Measurements from ENCODE around the gene ART5.

The ART5 gene, protein sequence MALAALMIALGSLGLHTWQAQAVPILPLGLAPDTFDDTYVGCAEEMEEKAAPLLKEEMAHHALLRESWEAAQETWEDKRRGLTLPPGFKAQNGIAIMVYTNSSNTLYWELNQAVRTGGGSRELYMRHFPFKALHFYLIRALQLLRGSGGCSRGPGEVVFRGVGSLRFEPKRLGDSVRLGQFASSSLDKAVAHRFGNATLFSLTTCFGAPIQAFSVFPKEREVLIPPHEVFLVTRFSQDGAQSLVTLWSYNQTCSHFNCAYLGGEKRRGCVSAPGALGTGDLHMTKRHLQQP

DNA sequence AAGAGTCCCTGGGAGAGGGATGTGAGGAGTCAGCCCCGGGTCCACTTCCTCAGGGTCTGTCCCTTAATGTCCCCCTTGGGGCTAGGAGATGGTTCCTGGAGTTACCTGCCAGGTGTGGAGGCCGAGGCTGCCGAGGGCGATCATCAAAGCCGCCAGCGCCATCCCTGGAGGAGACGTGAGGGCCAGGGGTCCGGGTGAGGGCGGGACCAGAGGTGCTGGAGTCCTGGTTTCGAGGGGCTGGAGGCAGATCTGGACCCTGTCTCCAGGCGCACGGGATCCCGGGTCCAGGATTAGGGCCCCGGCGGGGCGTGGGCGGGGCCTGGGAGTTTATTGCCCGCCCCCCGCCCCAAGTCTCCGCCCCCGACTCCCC is at the start of gene ART5:
TSS of gene ART5 (minus strand) at position 292 of the 370 bp plus-strand sequence. CDS start at position 162, 130 bp downstream.
- DNase-seq = no peak

DNA sequence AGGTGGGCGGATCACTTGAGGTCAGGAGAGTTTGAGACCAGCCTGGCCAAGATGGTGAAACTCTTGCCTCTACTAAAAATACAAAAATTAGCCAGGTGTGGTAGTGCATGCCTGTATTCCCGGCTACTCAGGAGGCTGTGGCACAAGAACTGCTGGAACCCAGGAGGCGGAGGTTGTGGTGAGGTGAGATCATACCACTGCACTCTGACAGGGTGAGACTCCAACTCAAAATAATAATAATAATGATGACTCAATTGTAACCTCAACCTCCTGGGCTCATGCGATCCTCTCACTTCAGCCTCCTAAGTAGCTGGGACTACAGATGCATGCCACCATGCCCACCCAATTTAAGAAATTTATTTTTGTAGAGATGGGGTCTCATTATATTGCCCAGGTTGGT is 45.0 kb upstream of the ART5 start:
- no peak for DNase-seq

DNA sequence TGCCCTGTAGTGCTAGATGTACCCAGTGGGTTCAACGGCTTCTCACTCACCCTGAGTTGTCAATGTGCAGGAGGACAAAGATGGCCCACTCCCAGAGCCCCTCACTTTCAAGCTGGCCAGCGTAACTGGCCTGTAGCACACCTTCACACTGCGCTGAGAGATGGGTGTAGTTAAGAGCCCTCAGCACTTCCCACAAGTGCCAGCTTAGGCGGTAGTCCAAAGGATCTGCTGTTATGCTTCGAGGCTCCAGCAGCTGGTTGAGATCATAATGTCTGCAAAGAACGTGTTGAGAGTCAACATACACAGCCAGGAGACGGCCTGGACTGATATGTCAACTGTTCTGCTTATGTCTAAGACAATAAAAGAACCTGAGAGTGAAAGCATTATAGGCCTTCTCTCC is 44.1 kb upstream of the ART5 start:
- no peak for DNase-seq

DNA sequence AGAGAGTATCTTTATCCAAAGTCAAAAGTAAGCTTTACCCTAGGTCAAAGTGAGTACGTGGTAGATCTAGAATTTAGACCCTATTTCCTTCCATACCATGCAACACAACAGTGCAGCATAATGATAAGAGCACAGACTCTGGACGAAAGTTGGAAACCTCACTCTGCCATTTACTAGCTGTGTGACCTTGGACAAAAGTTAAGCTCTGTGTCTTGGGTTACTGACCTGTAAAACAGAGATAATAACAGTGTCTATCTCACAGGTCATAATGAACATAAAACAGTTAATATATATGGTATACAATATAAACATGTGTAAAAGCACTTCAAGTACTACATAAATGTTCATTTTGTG is 43.0 kb upstream of the ART5 start:
- no peak for DNase-seq

DNA sequence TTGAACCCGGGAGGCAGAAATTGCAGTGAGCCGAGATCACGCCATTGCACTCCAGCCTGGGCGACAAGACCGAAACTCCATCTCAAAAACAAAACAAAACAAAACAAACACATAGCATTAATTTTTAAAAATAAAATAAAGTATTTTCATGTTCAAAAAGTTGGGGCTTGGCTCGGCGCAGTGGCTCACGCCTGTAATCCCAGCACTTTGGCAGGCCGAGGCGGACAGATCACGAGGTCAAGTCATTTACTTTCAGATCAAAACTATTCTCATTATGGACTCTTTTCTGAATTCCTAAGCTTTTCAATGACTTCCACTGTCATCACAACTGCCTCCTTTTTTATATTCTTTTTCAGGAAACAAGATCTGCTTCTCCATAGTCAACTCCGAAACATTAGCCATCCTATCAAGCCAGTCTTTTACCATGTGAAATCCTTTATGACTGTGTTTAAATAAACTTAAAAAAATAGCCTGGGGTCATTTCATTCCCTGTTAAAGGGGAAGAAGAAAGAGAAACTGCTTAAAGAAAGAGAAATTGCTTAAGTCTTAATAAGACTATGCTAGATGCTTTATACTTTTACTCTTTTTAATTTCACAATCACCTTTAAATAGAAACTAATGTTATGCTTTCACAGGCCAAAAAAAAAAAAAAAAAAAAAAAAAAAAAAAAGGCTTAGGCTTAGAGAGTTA is 42.5 kb upstream of the ART5 start:
- no peak for DNase-seq

DNA sequence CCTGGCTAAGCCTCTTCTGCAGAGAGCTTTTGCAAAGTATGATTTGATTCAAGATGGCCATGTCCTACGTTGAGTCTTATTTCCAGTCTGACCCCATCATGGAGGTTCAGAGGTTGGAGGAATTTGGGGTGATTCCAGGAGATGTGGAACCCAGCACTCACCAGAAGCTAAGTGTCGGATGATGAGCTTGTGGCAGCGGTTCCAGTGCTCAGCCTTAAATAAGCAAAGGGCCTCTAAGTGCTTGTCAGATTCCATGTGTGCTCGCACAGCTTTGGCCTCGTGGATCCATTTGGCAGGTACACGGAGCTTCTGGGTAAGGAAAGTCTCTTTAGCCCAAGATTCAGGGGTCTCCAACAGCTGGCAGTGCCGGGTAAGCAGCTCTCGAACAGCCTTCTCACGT is 41.2 kb upstream of the ART5 start:
- DNase-seq = no peak

DNA sequence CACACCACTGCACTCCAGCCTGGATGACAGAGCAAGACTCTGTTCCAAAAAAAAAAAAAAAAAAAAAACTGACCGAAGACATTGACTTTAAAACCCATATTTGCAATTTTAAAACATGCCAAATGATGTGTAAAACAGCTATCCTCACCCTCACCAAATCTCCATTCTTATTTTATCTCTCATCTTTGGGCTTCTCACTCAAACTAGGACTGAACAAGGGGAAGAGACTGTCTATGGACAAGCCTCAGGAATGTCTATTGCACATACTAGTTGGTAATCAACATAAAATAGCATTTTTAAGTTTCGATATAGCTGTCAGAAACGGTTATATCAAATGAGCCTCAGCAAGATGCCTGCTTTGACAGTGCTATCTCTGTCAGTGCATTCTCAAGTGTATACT is 37.3 kb upstream of the ART5 start:
- DNase-seq = no peak

DNA sequence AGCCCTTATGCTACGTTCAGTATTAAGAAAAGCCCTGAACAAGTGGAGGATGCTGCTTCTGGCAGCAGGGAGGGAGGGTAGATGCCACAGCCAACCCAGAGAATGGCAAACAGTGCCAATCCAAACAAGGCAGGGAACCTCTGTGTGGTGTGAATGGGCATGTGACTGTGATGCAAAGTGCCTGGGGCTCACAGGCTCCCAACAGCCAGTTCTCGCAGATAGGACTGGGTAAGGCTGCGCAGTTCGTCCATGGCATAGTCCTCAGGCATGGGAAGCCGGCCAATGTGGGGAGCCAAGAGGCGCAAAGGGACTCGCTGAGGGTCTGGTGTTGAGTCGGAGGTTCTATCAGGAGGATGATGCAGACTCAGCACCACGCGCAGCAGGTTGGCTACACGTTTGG is 34.2 kb upstream of the ART5 start:
- DNase-seq = no peak

DNA sequence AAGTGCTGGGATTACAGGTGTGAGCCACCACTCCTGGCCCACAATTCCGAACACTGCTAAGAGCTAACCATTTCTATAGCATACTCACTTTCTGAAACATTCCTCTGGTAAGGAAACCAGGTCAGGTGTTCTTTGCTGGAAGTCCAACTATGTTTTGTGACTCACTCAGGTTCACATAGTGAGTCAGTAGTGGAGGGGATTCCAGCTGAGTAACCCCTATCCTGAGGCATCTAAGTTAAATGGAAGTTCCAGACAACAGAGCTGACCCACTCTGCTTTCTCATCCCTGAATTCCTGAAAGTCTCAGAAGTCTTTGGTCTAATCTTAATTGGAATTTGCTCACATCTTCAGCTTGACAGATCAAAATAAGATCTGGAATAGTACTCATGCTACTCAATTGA is 32.4 kb upstream of the ART5 start:
- DNase-seq = no peak

DNA sequence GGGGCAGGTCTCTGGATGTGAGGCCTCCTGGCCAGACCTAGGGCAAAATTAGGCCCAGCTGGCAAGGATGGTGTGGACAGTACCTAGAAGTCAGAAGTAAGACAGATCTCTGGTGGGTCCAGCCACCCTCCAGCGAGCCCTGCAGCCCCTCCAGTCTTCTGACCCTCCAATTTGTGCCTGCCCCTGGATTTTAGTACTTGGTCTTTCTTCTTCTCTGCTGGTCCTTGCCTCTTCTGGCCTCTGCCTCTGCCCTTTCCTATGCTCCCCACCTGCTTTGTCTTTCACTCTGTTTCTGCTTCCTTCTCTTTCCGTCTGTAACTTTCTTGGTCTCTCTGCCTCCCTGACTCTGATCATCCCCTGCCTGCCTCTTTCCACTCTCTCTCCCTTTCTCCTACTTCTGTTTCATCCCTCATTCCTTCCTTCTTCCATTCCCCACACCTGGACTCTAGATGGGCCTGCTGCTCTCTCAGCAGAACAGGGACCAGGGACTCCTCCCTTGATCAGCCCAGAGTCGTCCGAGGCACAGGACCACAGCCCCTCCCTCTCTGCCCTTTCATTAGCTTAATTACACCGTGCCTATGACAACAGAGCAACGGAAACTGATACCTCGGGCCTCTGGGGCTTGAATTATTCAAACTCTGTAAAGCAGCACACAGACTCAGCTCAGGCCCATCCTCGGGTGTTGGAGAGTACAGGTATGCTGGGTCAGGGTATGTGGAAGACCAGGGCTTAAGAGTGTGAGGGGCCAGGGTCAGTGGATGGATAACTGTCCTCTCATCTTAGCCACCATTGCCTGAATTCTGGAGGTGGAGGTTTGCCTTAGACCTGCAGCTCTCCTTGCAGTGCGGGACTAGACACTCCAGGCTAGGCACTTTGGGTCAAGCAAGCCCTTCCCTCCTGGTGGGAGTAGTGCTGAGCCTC is 29.8 kb upstream of the ART5 start, which contains the start of gene CHRNA10:
TSS of gene CHRNA10 (minus strand) at position 51 of the 921 bp plus-strand sequence. CDS start 72 bp downstream, outside the sequence.
- no peak for DNase-seq

DNA sequence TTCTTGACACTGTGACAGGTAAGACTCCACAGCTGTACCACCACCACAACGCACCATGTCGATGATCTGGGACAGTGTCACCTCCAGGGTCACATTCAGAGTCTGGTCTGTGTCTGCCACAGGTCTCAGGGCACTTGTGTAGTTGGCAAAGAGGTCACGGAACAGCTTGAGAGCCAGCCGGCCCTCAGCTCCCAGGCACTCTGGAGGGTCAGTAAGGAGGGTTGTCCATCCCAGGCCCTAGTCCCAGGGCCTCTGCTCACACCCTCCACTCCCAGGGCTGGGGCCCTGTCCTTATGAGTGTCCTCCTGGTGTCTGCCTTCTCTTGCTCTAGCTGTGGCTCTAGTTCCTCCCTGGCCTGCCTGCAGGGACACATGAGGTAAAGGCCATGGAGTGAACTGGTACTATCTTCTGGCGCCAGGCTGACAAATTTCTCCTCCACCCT is 28.0 kb upstream of the ART5 start:
- no peak for DNase-seq

DNA sequence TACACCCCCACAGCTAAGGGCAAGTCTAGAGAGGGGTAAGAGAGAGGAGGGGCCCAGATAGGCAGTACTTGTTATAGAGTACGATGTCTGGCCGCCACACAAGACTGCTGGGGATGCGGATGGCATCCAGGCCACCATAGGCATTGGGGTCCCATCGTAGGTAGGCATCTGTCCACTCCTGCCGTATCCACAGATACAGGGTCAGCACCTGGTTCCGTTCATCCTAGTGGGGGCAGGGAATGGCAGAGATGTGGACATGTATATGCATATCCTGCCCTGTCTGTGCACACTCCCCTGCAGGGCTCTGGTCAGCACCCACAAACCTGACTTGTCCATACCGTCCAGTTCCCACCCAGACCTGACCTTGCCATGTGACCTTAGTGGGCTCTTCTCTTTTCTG is 27.3 kb upstream of the ART5 start:
- DNase-seq = no peak

DNA sequence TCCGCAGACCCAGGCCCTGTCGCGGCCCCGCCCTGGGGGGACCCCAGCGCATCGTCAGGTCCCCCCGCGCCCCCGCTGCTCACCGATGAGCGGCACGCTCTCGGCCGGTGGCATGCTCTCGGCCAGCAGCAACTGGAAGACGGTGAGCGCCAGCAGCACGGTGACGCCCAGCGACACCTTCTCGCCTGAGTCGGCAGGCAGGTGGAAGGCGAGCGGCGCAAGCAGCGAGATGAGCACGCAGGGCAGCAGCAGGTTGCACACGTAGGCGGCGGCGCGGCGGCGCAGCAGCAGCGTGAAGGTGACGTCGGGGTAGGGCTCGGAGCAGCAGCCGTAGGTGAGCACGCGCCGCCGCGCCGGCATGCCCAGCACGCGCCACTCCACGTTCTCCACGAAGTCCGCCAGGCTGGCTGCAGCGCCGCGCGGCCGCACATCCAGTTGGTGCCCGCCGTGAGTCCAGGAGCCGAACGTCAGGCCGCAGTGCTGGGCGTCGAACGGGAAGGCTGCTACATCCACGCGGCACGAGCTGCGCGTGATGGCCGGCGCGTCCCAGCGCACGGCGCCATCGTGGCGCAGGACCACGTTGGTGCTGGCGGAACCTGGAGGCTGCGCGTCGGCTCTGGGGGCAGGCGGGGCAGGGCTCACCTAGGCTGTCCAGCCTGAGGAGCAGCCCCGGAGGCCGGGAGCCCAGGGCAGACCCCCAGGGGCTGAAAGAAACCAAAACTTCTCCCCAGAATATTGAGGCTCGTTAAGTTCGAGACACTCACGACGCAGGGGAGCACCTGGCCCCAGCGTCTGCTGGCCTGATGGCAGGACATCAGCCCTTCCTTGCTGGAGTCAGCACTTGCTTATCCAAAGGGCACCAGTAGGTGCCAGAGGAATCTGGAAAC is 25.6 kb upstream of the ART5 start:
- no peak for DNase-seq

DNA sequence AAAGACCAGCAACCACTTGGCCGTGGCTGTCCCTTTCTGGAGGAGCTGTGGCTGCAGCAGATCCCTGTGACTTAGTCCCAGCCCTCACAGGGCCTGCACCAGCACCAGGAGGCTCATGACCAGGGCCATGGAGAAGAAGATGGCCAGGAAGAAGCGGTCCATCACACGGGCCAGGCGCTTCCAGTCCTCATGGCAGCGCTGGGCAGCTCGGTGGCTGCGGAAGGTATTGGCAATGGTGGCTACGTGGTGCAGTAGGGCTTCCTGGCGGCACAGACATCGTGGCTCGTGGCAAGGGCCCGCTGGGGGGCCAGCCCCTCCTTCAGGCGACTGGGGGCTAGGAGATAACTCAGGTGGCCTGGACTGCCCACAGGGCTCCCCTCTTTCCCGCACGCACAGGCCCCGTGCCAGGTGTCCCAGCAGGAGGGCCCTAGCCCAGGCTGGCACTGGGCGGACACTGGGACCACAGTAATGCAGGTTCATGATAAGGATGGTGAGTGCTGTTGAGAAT is 24.3 kb upstream of the ART5 start:
- no peak for DNase-seq

DNA sequence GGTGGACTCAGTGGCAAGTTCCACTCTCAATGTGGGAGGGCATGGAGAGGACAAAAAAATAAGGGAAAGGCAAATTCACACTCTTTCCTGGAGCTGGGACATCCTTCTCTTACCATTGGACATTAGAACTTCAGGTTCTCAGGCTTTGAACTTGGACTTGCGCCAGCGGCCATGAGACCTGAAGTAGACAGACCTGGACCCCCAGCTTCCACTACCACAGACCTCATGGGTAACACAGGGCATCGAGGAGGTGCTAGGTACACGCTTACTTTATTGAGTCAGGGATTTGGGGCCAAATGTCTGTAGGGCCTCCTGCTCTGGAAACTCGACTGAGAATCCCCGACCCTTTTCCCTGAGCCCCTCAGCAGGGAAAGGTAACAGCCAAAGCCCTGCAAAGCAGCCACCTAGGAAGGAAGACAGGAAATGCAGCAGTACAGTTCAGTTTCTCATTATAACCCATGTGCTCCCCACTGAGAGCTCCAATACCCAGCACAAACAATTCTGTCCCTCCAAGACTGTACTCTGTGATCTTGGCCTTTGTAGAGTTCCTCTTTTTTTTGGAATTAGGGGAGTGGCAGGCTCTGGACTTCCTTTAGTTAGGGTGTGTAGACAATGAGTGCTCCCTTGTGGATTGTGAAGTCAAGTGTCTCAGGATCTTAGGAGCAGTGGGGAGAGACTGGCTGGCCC is 23.7 kb upstream of the ART5 start:
- DNase-seq = no peak

DNA sequence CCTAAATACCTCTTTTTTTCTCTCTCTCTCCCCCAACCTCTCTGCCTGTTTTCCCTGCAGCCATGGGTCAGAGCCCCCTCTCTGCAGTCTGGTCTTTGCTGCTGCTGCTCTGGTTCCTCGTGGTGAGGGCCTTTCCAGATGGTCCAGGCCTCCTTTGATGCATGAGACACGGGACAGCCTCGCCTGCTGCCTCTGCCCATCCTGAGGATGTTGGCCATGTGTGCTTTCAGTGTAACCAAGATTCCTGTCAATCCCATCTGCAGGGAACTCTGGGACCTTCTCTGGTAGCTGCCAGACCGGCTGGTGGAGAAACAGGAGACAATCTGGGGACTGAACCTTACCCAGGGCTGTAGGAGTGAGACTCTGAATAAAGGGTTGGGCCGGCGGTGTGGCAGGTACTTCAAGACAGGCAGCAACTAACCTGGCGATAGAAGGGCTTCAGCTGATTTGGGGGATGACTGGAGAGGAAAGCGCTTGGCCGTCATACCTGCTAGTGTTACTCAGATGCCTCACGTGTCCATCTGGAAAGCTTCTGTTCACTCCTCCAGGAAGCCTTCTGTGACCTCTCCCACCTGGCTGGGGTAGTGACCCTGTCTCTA is 22.3 kb upstream of the ART5 start:
- no peak for DNase-seq

DNA sequence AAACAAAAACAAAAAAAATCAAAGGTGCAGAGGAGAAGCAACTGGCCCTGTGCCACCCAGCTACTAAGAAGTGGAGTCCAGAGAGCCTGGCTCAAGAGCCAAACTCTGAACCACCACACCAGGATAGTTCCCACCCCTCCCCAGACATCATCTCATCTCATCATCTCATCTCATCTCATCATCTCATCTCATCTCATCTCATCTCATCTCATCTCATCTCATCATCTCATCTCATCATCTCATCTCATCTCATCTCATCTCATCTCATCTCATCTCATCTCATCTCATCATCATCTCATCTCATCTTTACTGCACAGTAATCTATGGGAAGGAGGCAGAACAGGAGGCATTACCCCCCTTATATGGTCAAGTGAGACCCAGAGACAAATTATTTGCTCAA is 21.1 kb upstream of the ART5 start:
- no peak for DNase-seq

DNA sequence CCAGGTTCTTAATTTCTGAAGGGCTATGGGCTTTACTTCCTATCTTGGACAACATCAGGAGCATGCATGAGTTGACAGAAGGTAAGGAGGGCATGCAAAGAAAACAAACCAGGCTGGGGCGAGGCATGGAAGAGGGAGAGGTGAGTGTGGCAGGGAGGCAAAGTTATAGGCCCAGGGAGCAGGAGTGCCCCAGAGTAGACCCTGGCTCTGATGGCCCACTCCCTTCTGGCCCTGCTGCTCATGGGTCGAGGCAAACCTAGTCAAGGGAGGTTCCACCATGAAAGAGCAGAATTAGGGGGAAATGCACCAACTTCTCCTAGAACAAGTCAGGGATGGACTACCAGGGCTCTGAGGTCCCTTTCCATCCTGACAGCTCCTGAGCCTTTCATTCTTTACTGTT is 19.2 kb upstream of the ART5 start:
- DNase-seq = no peak

DNA sequence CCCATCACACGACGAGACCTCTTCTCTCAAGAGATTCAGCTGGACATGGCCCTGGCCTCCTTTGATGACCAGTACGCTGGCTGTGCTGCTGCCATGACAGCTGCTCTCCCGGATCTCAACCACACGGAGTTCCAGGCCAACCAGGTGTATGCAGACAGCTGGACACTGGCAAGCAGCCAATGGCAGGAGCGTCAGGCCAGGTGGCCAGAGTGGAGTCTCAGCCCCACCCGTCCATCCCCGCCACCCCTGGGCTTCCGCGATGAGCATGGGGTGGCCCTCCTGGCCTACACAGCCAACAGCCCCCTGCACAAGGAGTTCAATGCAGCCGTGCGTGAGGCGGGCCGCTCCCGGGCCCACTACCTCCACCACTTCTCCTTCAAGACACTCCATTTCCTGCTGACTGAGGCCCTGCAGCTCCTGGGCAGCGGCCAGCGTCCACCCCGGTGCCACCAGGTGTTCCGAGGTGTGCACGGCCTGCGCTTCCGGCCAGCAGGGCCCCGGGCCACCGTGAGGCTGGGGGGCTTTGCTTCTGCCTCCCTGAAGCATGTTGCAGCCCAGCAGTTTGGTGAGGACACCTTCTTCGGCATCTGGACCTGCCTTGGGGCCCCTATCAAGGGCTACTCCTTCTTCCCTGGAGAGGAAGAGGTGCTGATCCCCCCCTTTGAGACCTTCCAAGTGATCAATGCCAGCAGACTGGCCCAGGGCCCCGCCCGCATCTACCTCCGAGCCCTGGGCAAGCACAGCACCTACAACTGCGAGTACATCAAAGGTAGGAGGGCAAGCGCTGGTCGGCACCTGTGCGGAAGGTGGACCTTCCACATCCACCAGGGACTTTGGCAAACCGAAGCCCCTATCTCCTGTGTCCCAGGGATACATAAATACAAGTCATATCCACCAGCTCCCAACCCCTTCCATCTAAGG is 18.1 kb upstream of the ART5 start:
- no peak for DNase-seq

DNA sequence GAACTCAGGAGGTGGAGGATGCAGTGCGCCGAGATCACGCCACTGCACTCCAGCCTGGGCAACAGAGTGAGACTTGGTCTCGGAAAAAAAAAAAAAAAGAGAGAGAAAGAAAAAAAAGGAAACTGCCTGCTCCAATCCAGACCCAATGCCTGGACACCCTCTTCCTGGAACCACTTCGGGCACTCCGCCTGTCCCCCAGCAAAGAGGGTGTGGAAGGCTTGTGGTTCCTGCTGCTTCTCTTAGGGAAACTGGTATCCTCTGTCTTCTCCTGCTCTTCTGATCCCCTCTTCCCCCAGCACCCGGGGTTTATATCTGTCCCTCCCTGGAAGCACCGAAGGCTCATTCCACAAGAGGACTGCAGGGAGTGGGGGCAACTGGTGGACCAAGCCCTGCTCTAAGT is 16.5 kb upstream of the ART5 start:
- DNase-seq = no peak

Measured in CD4-positive, alpha-beta T cell treated with Interleukin-17A for 4 hours (primary cell).